ENCODE results near the gene ABI2. TPM values are rescaled to one million over a fixed set of nuclear protein-coding genes. Genes with fewer than 3 reads are reported as not detected.
"Not testable (repeated sequence)": the region's sequence is repeated elsewhere in the genome, so short reads cannot be mapped to it uniquely, and the experiment has no call there.

Gene ABI2
- total and polyA plus RNA-seq, 11 donors: 17.4 to 78.8 (median 49.4) TPM

DNA sequence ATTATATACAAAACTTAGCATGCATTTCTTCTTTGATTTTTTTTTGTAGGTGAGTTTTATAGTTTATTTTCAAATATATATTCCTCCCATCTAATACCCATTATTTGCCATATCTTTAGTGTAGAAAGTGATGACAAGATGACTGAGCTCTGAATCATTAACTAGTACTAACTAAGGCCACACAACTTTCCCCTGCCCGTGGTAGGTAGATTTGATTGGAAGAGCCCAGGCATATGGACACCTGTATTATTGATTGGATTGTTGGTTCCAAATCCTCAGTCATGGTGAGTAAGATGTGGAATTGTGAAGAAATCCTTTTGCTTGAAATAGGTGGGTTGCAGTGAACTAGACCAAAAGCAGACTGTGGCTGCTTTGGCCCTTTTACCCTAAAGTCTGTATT lies 54.8 kb downstream of the ABI2 start:
- Histone ChIP-seq H3K27me3 (no peaks in the 10 kb centered on the region), H3K4me1 (no peaks in the 10 kb centered on the region), H3K36me3 (peaks cover 0 to 27% (median 3%) of the 10 kb centered on the region in 9 donors), H3K27ac (no peak overlapping the region), H3K9me3 (no peaks in the 10 kb centered on the region), H3K4me3 (no peak overlapping the region)
- 72 to 84% (median 80%) methylated on average over 1 of the region's 1 CpG for WGBS, 4 donors
- TF ChIP-seq POLR2A (IDR thresholded peaks at IDR 0.05) (no peak), CTCF (IDR thresholded peaks at IDR 0.05) (no peak)
- no peak for ATAC-seq
- intact Hi-C loops (cut with DNase I): no loop called here
- no peak for DNase-seq

- H3K4me3 ChIP-seq; H3K27ac ChIP-seq; H3K27me3 ChIP-seq; H3K9me3 ChIP-seq; DNase-seq; intact Hi-C loops (cut with DNase I); ATAC-seq; H3K4me1 ChIP-seq: not testable (repeated sequence)
- peaks cover 0 to 35% (median 16%) of the 10 kb centered on the region in 9 donors for H3K36me3 ChIP-seq
- 91 to 97% (median 95%) methylated on average over 6 of the region's 6 CpGs for WGBS, 4 donors
These were observed 60.0 kb downstream of the ABI2 start for GRCh38 chr2:203388153-203388552.

GRCh38 chr2:203394519-203395227 lies 66.5 kb downstream of the ABI2 start:
- intact Hi-C loops (cut with DNase I): loop anchor here in 1 of 10 donors (10.0 kb wide), 1 partner anchor 70 kb away; the partner anchor contains the start of gene ABI2
- 91 to 95% (median 92%) methylated on average over 9 of the region's 9 CpGs for WGBS, 4 donors

GRCh38 chr2:203395858-203396257 lies 67.7 kb downstream of the ABI2 start:
- no peak for DNase-seq
- Histone ChIP-seq H3K36me3 (peaks cover 0 to 69% (median 24%) of the 10 kb centered on the region in 9 donors), H3K4me1 (peaks cover 0 to 5% (median 0%) of the 10 kb centered on the region in 12 donors), H3K27ac (peak overlapping the region in 1 of 12 donors; percentile 33), H3K9me3 (no peaks in the 10 kb centered on the region), H3K4me3 (no peak overlapping the region), H3K27me3 (no peaks in the 10 kb centered on the region)
- TF ChIP-seq CTCF (IDR thresholded peaks at IDR 0.05) (no peak), POLR2A (IDR thresholded peaks at IDR 0.05) (no peak)
- 95 to 97% (median 96%) methylated on average over 2 of the region's 2 CpGs for WGBS, 4 donors
- ATAC-seq: peak in 1 of 4 donors; percentile 30
- intact Hi-C loops (cut with DNase I): loop anchor here in 1 of 10 donors (10.0 kb wide), 1 partner anchor 71 kb away; the partner anchor contains the start of gene ABI2

More at GRCh38 chr2:203394519-203395227, 66.5 kb downstream of the ABI2 start:
- H3K36me3 ChIP-seq: peaks cover 0 to 71% (median 31%) of the 10 kb centered on the region in 9 donors
- no peak for DNase-seq
- H3K9me3 ChIP-seq: no peaks in the 10 kb centered on the region
- no peak for ATAC-seq
- no peaks in the 10 kb centered on the region for H3K27me3 ChIP-seq
- peaks cover 0 to 5% (median 0%) of the 10 kb centered on the region in 12 donors for H3K4me1 ChIP-seq
- H3K4me3 ChIP-seq: no peak overlapping the region
- TF ChIP-seq POLR2A (IDR thresholded peaks at IDR 0.05) (no peak), CTCF (IDR thresholded peaks at IDR 0.05) (no peak)
- H3K27ac ChIP-seq: no peak overlapping the region
